Stimulated activated CD4-positive, alpha-beta T cell treated with anti-CD3 and anti-CD28 coated beads, Interleukin-1b, Interleukin-23, amount 100 ng/mL, for 4 hours (primary cell): ENCODE measurements around the gene SLC13A4.
"Not testable (repeated sequence)": the region's sequence is repeated elsewhere in the genome, so short reads cannot be mapped to it uniquely, and the experiment has no call there.

Experiments
- DNase-seq, 2 donors: peaks; one replicate each; pipeline ENCODE4 v3.0.0-alpha.2; 2020; ENCODE audit warnings: low read depth in 2 of 2

Gene SLC13A4

DNA sequence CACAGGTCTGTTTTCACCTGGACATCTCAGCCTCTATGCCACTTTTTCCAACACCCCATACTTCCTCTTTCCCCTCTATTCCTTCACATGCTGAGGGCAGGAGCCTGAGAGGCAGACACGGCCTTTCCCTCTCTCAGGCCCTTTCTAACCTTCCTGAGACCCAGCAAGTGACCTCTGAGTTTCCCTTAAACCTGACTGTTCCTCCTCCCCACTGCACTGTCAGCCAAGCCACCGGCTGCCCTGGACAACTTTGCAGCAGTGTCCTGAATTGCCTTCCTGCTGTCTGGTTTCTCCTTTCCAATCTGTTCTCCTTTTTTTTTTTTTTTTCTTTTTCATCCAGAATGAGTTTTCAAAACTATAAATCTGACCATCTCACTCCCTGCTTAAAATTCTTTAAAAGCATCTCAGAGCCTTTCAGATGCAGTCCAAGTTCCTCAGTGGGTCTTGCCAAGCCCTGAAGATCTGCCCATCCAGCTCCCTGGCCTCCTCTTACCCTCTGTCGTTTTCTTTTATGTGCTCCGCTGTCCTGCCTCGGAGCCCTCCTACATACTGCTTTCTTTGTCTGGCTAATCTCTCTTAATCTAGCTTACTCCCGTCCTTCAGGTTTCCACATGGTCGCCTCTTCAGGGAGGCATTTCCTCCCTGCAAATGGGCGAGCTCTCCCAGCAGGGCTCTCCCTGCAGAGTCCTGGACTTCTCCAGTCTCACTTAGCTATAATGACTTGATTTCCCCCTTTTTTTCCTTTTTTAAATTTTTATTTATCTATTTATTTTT, 30.5 kb downstream of the SLC13A4 start:
- no peak for DNase-seq

DNA sequence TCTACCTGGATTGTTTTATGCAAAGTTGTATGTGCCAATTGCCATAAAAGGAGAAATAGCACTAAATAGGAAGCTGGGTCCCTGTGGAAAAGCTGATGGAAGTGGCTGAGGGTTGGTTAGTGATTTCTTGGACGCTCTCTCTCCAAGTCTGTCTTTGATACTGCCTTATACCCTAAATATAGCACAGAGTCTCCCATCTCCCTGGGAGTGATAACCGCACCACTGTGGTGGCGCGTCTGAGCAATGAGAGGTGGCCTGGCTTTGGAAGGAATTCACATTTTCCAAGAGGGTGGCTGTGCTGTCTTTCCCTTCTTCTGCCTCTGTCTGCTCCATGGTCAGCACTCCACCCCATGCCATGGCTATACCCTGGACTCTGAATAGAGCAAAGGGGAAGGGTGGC, 34.4 kb downstream of the SLC13A4 start:
- DNase-seq: no peak

DNA sequence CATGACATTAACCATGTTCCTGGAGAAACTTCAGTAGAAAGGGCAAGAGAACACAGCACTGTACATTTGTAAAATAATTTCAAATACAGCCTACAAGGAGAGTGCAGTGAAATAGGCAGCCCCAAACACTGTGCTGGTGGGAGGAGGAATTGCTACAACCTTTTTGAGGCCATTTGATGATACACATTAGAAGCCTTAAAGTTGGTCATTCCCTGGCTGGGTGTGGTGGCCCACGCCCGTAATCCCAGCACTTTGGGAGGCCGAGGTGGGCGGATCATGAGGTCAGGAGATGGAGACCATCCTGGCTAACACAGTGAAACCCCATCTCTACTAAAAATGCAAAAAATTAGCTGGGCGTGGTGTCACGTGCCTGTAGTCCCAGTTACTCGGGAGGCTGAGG, 35.4 kb downstream of the SLC13A4 start:
- DNase-seq: not testable (repeated sequence)

DNA sequence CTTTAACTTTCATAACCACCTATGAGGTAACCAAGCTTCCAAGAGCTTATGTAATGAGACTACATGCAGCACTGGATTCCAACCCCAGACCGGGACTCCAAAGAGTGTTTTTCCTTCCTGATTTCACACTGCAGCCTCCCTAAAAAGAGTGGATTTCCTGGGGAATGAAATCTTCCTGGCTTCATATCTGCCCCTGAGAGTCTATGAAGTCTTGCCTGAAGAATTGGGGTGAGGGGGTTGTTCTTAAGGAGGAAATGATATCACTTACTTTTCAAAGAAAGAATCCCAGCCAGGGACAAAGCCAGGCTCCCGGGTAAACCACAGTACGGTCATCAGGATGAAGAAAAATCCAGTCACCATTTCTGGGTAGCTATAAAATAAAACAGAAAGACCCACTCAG, 35.9 kb downstream of the SLC13A4 start:
- DNase-seq: no peak

DNA sequence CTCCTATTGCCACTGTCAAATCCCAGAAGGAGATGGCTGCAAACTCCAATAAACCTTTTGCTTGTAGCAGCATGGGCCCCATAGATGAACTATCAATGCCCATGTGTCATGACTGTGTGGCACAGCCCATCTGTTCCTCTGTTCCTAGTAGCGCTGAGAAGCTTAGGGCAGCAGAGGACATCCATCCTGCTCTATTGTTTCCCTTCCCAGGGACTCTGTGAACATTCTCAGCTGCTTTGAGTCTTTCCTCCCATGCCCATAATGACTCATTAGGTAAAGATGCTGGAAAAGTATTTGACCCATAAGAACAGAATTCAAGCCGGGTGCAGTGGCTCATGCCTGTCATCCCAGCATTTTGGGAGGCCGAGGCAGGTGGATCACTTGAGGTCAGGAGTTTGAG, 37.4 kb downstream of the SLC13A4 start:
- no peak for DNase-seq

DNA sequence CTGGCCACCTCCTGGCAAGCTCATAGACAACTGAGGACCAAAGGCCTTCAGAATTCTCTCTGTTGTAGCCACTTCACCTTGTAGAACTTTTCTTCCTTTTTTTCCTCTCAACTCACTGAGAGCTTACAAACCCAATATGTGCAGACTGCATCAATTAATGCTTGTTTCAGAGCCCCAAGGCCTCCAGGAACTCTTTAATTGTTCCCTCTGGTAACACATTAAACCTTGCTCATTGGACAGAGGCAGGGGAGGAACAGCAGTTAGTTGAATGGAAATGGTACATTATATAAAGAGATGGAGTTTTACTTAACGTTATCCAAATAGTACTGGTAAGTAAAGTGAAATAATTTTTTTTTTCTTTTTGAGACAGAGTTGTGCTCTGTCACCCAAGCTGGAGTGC, 40.5 kb downstream of the SLC13A4 start:
- no peak for DNase-seq

DNA sequence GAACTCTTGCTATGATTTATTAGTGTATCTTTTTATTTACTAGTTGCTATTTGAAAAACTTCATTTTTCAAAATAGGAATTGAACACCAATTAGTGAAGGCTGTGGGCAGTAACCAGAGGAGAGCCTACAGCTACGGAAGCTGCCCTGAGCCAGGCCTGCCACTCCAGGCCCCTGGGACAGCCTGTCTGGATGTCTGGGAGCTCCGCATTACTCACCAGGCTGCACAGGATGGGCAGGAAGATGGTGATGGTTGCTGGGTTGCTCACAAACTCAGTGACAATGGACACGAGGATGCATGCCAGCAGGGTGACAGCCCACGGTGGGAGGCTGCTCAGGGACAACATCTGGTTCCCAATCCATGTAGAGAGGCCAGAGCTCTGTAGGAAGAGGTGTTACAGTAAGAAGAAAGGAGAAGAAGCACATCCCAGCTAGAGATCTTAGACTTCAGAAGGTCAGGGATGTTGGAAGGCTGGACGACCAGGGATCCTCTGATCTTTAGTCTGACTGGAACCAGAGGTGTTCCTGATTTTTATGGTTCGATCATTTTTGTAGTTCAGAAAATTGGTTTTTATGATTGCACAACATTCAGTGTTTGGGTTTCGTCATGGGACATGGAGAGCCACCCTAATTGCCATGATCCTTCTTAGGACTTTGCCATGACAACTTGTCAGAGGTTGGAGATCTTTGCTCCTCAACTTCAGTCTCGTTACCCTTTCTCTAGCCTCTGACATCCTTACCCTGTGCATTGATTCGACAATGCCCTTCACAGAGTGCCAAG, 42.5 kb downstream of the SLC13A4 start:
- no peak for DNase-seq

DNA sequence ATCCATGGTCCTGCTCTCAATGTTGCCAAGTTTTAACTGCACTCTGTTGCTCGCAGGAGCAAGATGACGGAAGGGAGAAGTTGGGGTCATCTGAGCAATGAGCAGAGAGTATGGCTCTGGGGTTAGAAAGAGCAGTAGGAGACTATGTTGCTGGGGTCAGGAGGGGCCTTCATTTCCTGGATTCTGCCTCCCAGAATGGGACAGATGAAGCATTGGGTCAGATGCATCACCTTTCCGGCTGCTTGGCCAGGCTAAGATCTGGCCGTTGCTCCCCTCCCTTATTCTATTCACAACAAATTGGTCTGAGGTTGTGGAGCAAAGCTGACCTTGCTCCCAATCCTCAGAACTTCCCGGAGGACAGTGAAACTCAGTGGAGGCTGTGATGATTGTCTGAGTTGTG, 43.3 kb downstream of the SLC13A4 start:
- DNase-seq: no peak

DNA sequence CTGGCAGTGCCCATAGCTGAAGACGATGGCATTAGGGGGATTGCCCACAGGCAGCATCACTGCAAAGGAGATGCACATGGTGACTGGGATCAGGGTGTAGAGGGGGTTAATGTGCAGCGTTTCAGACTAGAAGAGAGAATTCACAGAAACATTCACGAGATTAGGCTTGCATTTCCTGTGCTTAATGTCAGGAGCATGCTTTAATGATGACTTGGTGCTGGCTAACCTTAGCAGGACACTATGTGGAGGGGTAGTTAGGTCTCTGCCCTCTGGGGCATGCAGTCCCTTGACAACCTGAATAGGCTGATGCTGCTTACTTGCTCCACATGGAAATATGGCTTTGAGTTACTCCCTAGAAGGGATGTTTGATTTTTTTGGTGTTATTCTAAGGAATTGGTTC, 43.9 kb downstream of the SLC13A4 start:
- DNase-seq: no peak

DNA sequence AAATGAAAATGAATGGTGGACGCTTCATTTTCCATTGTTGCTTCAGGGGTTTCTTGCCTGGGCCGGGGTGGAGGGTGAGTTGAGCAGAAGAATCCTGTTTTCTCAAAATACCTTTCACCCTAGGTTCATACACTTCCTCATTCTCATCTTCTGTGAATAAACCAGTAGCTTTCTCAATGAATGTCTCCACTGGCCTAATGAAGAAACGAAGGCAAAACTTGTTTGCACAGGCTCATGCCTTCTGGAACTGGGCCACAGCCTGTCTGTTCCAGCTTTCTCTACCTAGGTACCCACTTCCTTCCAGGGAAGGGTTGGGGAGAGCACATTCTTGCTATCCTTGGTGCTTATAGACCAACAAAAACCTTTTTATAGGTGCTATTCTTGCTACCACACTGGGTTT, 44.4 kb downstream of the SLC13A4 start:
- DNase-seq: no peak

DNA sequence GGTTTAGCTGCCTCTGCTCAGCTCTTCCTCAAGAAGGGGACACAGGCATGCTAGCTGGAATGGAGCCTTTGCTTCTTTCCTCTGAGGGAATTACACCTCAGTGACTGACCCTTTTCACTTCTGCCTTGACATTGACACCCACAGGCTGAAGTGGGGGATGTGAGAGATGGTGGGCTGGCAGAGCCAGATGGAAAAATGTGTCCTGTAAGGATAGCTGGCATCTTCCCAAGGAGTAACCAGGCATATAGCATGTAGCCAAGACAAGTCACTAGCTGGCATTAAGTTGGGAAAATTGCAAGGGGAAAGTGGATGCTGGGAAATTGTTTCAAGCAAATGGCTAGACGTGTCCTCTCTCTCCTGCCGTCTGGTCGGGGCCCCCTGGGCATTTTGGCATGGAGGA, 45.8 kb downstream of the SLC13A4 start:
- no peak for DNase-seq

DNA sequence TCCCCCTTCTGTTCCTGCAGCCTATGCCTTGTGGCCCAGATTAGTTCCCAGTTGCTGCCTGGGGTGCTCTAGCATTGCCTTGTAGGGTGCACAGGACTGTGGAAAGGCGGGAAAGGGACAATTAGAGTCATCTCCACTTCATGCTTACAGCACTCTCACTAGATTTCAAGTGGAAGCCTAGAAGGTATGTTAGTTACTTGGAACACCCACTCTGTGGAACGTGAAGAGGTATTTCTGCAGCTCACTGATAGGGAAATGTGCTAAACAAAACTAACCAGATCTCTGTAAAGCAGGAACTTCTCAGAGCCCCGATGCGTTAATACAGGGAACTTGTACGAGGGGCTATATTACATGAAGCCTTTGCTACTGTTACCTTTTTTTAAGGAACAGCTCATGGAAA, 46.2 kb downstream of the SLC13A4 start:
- no peak for DNase-seq

DNA sequence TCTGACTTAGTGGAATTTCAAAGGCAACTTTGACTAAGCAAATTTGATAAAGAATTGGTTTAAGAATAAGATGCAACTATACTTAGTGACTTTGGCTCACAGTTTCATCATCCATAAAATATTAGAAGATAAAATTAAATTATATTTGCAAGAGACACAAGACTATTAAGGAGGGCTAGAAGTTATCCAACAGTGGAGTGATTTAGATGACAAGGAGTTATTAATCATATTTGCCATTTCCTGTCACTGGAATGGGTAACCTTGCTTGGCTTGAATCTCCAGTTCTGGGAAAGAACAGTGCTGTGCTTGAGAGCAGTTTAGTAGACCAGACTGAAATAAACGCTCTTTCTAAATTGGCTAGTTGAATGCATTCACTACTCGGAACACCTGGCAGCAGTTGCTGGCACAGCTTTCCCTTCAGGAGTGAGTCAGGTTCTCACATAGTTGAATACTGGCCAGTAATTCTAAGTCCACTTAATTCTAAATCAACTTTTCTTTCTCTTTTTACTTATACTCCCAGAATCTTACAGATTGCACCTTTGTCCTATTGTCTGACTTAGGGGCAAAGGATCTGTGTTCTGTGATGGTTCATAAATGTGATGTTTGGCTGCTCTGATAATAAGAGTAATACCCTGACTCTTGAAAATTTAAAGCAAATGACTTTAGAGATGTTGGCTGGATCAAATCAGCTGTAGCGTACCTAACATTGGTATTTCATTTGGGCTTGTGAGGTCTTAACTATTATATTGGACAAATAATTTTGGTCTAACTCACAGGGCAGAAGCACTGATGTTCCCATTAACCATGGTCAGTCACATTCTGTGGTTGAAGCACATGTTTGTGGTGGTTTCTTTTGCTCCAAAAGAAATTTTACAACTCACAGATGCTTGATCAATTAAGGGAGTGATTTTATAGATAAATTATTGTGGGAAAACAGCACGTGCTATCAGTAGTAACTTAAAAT, 49.1 kb downstream of the SLC13A4 start:
- no peak for DNase-seq

DNA sequence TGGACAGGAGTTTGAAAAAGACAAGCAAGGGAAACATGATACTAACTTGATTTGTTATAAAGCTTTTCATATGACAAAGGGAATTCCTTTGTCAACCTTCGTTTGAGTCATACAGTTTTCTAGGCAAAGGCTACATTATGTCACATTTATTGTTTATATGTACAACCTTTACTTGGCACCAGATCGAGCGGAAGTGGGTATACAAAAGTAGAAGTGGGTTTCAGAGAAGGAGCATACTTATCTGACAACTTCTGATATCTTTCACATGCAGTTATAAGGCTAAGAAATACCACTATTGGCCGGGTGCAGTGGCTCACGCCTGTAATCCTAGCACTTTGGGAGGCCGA, 54.7 kb downstream of the SLC13A4 start:
- DNase-seq: no peak

DNA sequence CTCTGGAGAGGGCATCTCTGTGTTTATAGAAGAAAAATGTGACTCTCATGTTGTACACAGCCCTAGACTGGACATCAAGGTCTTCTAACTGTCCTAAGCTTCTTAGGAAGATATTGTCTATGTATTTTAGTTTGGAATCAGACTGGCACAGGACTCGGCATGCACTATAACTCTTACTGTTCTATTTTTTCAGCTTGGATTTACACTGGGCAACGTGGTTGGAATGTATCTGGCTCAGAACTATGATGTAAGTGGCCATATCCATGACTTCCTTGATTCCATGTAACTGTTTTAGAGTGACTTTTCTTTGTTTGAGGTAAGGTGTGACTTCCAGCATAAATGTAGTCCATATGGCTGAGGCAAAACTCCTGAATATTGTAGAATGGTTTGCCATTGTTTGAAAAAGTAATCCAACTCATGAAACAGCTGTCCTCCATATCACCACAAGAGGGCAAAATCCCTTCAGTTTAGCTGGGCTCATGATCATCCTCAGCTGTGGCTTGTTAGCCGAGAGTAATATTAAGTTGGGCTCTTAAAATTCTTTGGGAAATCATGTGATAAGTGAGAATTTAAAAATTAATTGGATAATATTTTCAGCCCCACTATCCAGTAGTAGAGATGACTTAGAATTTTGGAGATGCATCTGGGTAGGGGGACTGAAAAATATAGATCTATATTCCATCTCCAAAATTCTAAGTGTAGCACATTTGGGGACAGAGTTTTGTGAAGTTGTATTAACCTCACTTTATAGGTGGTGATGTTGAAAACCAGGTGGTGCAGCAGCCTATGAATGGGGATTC, 55.2 kb downstream of the SLC13A4 start:
- DNase-seq: no peak

DNA sequence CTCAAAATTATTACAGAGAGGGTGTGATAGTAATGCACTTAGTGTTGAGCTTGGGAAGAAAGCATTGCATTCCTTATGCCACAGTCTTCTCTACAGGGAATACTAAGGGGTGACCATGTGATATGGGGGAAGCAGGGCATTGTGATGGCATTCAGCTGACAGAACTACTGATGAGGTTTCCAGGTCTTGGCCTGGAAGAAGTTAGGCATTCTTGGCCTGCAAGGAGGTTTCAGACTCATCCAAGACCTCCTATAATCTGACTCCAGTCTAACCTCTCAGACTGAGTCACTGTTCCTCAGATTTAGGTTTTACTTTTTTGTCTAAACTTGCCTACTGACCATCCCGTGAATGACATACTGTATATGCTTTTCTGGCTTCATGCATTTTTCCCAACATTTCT, 57.8 kb downstream of the SLC13A4 start:
- DNase-seq: no peak

DNA sequence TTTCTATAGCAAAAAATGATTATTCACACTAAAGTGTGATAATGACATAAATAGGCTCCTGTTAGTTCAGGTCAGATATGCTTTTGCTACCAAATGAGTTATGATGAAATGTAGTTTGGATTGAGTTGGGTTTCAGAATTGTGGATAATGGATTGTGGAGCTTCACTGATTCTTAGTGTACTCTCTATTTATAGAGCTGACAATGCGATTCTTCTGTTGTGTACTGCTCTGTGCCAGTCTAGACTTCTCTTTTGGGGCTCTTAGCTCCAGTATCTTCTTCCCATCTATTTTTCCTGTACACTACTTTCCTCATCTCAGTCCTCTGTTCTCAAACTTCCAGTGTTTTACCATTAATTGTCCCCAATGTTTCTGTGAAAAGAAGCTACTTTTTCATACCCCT, 58.2 kb downstream of the SLC13A4 start:
- no peak for DNase-seq

DNA sequence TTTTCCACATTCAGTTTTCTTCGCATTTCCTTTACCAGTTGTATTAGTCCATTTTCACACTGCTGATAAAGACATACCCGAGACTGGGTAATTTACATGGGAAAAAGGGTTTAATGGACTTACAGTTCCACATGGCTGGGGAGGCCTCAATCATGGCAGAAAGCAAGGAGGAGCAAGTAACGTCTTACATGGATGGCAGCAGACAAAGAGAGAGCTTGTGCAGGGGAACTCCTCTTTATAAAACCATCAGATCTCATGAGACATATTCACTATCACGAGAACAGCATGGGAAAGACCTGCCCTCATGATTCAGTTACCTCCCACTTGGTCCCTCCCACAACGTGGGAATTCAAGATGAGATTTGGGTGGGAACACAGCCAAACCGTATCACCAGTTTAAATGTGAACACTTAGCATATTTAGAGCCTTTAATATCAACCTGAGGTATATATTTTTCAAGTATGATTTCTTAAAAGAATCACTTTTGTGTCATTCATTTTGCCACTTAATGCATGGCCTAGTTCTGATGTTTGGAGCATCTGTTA, 59.1 kb downstream of the SLC13A4 start:
- not testable (repeated sequence) for DNase-seq

DNA sequence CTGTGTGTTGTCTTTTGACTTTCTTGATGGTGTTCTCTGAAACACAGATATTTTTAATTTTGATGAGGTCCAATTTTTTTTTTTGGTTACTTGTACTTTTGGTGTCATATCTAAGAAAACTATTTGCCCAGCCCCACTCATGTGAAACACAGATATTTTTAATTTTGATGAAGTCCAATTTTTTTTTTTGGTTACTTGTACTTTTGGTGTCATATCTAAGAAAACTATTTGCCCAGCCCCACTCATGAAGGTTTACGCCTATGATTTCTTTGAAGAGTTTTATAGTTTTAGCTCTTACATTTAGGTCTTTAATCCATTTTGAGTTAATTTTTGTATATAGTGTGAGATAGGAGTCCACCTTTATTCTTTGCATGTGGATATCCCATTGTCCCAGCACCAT, 60.4 kb downstream of the SLC13A4 start:
- DNase-seq: not testable (repeated sequence)

DNA sequence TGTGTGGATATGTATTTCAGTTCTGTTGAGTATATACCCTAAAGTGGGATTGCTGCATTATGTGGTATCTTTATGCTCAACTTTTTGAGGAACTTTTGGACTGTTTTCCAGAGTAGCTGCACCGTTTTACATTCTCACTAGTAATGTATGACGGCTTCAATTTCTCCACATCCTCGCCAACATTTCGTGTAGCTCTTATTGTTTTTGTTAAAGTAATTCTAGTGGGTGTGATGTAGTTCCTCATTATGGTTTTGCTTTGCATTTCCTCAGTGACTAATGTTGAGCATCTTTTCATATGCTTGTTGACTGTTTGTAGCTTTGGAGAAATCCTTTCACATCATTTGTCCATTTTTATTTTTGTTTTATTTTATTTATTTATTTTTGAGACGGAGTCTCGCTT, 61.1 kb downstream of the SLC13A4 start:
- no peak for DNase-seq

DNA sequence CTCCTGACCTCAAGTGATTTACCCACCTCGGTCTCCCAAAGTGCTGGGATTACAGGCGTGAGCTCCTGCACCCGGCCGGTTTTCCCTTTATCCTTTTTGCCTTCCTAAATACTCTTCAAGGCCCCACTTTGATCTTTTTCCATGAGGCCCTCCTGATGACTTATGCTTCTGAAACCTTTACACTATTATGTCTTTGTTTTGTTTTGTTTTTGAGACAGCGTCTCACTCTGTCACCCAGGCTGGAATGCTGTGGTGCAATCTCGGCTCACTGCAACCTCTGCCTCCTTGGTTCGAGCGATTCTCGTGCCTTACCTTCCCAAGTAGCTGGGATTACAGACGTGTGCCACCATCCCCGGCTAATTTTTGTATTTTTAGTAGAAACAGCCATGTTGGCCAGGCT, 61.8 kb downstream of the SLC13A4 start:
- DNase-seq: no peak
